HG03097 (cell line): ENCODE measurements around the gene GPER1.
"Not testable (repeated sequence)": the region's sequence is repeated elsewhere in the genome, so short reads cannot be mapped to it uniquely, and the experiment has no call there.

Experiments used
- ATAC-seq: cut with Tn5 transposase; IDR thresholded peaks from one replicate; pipeline ENCODE4 v1.9.1; 2021; ENCODE audit not compliant: unreplicated experiment, low FRiP score

Gene GPER1

GRCh38 chr7:1136841-1137516 lies 49.1 kb downstream of the GPER1 start:
- no peak for ATAC-seq

DNA sequence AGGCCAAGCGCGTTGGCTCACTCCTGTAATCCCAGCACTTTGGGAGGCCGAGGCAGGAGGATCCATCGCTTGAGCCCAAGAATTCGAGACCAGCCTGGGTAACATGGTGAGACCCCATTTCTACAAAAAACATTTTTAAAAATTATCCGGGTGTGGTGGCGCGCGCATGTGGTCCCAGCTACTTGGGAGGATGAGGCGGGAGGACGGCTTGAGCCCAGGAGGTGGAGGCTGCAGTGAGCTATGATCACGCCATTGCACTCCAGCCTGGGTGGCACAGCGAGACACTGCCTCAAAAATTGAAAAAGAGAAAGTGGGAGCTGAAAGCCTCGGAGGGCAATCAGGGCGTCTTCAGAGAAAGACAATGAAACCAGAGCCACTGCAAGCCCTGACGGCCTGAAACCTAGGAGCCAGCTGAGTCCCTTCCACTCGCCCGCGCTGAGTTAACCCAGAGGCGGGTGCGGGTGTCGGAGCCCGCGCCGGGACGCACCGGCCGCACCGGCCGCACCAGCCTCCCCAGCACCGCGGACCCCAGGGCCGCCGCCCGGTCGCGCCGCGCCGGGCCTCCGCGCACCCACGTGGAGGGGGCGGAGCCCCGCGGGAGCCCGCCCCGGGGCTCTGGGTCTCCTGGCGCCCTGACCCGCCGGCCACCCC lies 49.7 kb downstream of the GPER1 start:
- no peak for ATAC-seq

GRCh38 chr7:1140476-1141104 lies 52.7 kb downstream of the GPER1 start:
- no peak for ATAC-seq

DNA sequence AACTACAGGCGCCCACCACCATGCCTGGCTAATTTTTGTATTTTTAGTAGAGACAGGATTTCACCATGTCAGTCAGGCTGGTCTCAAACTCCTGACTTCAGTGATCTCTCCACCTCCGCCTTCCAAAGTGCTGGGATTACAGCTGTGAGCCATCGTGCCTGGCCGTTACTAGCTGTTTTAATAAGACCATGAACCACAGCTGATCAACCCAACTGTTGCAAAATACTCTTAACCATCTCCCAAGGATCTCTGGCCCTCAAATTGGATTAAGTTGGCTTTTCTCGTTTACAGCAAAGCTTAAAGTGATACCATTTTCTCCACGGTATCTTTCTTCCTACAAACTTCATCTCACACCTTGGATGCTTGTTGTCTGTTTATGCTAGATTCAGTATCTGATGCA lies 53.7 kb downstream of the GPER1 start:
- ATAC-seq: no peak

- no peak for ATAC-seq
Measured at GRCh38 chr7:1142051-1142635, 54.2 kb downstream of the GPER1 start.

- not testable (repeated sequence) for ATAC-seq
Measured at GRCh38 chr7:1143031-1143430, 55.1 kb downstream of the GPER1 start.
